DLD1 (cell line): Measurements from ENCODE around the gene TRPM2.
"Not testable (repeated sequence)": the region's sequence is repeated elsewhere in the genome, so short reads cannot be mapped to it uniquely, and the experiment has no call there.

ENCODE experiments used
- in situ Hi-C: cut with HindIII; loops from 2 replicates; pipeline ENCODE4 v1.10.0; 2017; ENCODE audit warnings: low sequenced_read_pairs

The TRPM2 gene

GRCh38 chr21:44333509-44334328 lies 19.7 kb upstream of the TRPM2 start:
- in situ Hi-C loops: loop anchor here (10.0 kb wide), 1 partner anchor 151 kb away; no protein-coding TSS in a partner anchor

- in situ Hi-C loops: loop anchor here (10.0 kb wide), 1 partner anchor 150 kb away; no protein-coding TSS in a partner anchor
Observed at GRCh38 chr21:44334329-44335030, 18.9 kb upstream of the TRPM2 start.

GRCh38 chr21:44335266-44336059 lies 18.0 kb upstream of the TRPM2 start:
- in situ Hi-C loops: loop anchor here (10.0 kb wide), 1 partner anchor 149 kb away; no protein-coding TSS in a partner anchor

GRCh38 chr21:44337449-44337848 lies 16.0 kb upstream of the TRPM2 start:
- in situ Hi-C loops: loop anchor here (10.0 kb wide), 1 partner anchor 147 kb away; no protein-coding TSS in a partner anchor

- in situ Hi-C loops: loop anchor here (10.0 kb wide), 1 partner anchor 147 kb away; no protein-coding TSS in a partner anchor
Observed at GRCh38 chr21:44337941-44338895, 15.2 kb upstream of the TRPM2 start.

- in situ Hi-C loops: loop anchor here (10.0 kb wide), 1 partner anchor 146 kb away; no protein-coding TSS in a partner anchor
Observed at GRCh38 chr21:44338971-44339910, 14.2 kb upstream of the TRPM2 start, which contains the start of gene CFAP410. Gene CFAP410, minus strand, starts transcription at chr21:44339390. Its CDS starts 196 bp downstream, at chr21:44339194.

- in situ Hi-C loops: not testable (repeated sequence)
Observed at GRCh38 chr21:44341726-44342458, 11.5 kb upstream of the TRPM2 start.

- in situ Hi-C loops: not testable (repeated sequence)
Observed at GRCh38 chr21:44342981-44343380, 10.4 kb upstream of the TRPM2 start.

- in situ Hi-C loops: no loop called here
Observed at GRCh38 chr21:44344541-44345183, 8.8 kb upstream of the TRPM2 start.

- in situ Hi-C loops: no loop called here
Observed at GRCh38 chr21:44345495-44345894, 7.9 kb upstream of the TRPM2 start.

- in situ Hi-C loops: no loop called here
Observed at GRCh38 chr21:44347911-44348451, 5.4 kb upstream of the TRPM2 start.

GRCh38 chr21:44348861-44349260 lies 4.6 kb upstream of the TRPM2 start:
- in situ Hi-C loops: no loop called here

- in situ Hi-C loops: no loop called here
Observed at GRCh38 chr21:44349416-44349846, 4.0 kb upstream of the TRPM2 start.

- in situ Hi-C loops: no loop called here
Observed at GRCh38 chr21:44349847-44350772, 3.3 kb upstream of the TRPM2 start.

- in situ Hi-C loops: no loop called here
Observed at GRCh38 chr21:44350773-44351481, 2.5 kb upstream of the TRPM2 start.
